Medulla oblongata (tissue), 1 donor: ENCODE data around the gene PTPRN2.
"Not testable (repeated sequence)": the region's sequence is repeated elsewhere in the genome, so short reads cannot be mapped to it uniquely, and the experiment has no call there.

Experiments used
- DNase-seq: peaks from one replicate; pipeline ENCODE4 v3.0.0-alpha.2; 2015; ENCODE audit errors: extremely low spot score

PTPRN2 gene

DNA sequence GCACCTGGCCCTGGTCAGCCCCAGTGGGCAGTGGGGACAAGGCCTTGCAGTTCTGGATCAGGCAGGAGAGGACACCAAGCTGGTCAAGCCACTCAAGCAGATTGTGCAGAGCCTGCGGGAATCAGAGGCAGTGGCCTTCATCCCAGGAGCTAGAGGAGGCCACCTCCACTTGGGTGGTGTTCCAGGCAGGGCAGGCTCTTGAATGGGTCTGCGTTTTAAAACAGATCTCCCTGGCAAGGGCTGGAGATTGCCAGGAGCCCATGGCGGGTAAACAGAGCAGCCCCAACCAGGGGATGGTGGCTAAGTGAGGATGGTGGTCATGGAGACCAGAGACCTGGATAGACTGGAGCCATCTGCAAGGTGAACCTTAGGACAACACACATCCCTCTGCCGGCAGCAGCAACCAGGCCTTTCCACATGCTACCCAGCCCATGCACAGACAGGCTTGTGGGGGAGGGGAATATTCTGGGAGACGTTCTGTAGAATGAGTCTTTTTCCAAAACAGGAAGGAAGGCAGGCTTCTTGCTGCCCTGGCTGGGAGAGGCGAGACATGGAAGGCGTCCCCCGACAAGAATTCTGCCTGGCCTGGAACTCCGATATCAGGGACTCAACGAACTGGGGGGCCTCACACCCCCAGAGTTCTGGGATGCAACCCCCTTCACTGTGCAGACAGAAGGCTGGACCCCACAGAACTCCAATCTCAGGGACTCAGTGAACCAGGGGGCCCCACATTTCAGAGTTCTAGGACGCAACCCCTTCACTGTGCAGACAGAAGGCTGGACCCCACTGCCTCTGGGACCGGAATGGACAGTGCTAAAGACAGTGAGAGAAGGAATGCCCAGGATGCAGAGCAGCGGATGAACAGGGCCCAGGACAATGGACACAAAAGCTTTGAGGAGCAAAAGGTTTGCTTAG is 264.8 kb downstream of the PTPRN2 start:
- DNase-seq, result no peak

DNA sequence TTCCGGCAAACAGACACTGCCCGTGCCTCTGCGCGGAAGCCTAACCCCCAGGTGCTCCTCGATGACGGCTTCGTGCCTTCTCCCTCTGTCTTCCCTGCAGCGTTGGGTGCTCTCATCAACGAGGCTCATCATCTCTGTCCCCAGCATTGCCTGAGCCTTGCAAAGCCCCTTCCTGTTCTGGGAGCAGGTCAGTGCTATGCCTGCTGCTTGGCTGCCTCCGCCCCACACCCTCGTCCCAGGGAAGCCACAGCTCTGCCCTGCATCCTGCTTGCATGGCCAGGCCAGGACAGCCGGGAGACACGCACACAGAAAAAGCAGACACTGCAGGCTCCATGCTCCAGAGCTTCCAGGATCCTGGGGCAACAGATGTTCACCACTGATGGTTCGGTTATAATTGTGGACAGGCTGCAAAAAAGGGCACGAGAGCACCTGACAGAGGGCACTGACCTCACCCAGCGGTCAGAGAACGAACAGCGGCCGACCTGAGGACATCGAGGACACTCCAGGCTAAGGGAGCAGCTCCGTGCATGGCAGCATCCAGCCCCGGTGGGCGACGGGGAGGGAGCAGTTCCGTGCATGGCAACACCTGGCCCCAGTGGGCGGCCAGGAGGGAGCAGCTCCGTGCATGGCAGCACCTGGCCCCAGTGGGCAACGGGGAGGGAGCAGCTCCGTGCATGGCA is 265.5 kb downstream of the PTPRN2 start:
- DNase-seq, result no peak

DNA sequence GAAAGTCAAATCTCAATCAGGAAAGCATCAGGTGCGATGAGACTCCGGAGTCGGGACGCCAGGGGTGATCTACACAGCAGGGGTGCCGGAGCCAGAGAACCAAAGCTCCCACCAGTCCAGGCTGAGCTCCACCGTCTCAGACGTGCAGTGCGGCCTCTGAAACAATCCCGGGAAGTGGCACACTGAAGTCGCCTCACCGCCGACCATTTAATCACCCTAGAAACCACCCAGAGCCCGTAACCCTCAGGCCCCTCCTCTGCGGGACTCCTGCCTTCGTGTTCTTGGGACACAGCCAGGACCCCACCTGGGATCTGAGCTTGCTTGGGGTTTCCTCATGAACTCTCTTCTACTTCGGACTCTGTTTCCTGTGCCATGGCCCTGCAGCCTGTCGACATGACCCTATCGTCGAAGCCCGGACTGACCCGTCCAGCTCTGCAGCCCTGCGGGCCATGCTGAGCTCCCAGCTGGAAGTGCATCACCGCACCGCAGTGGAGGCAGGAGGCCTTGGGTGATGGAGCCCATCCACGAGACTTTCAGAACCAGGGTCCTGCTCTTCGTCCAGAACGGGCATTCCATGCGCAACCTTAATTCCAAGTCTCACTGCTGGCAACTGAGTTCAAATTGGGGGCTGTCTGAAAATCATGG is 266.4 kb downstream of the PTPRN2 start:
- DNase-seq, result no peak

DNA sequence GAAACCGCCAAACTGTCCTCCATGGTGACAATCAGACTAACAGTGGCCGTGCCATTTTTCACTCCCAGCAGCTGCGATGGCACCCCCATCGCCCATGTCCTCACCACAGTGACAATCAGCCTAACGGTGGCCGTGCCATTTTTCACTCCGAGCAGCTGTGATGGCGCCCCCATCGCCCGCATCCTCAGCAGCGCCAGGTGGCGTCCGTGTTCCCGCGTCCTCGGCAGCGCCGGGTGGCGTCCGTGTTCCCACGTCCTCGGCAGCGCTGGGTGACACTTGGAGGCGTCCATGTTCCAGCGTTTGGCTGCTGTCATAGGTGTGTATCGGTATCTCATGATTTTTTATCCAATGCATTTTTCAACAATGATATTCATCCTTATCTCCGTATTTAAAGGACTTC is 267.3 kb downstream of the PTPRN2 start:
- DNase-seq, result no peak

DNA sequence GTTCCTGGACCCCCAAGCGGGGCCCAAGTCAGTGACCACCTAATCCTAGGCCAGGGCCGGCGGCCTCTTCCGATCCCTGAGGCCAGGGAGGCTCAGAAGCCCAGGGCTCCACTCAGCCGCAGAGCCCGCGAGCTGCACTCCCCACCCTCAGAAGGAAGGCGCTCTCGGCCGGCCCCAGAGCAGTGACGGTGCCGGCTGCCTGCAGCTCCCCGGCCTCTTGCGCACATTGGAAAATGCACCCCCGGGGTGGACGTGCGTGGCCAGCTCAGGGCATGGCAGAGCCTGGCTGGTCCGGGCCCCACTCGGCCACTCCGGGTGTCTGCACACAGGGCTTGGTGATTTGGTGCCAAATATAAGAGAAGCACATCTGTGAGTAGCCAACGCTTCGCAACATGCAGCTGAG is 269.1 kb downstream of the PTPRN2 start:
- DNase-seq, result no peak

DNA sequence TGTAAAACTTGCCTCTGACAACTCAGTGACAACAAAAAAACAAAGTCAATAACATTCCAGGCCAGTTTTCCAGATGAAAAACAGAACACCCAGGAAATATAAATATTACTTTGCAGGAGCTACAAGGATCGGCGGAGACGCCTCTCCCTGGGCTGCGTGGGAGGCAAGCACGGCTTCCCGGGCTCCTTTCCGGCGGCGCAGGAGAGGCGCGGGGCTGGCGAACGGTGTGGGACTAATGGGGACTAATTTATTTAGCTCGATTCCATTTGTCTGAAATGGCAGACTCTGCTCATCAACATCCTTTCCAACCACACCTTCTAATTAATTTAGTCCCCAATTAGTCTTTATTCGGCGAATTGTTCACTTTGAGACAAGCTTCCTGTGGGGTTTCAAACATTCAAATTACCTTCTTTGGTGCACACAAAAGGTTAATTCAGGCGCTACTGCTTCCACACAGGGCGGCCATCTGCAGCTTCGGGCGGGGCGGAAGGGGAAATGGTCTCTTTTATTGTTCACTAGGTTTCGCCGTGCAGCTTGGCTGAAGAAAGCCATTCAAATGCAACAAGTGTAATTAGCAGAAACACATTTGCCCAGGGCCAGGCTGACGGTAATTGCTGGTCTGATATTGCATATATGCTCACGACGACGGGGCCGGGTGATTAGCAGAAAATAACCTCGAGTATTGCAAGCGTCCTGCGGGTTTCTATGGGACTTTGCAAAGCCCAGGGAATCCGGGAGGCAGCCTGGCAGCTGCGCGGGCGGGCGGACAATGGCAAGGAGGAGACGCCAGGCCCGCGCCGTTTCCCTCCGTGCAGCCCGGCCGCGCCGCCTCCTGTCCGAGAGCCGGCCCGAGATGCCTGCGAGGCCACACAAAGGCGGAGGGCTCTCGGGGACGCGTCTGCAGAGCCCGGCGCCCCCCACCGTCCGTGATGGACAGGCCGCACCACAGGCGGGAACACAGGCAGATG is 270.1 kb downstream of the PTPRN2 start:
- DNase-seq, result peak; percentile 17

DNA sequence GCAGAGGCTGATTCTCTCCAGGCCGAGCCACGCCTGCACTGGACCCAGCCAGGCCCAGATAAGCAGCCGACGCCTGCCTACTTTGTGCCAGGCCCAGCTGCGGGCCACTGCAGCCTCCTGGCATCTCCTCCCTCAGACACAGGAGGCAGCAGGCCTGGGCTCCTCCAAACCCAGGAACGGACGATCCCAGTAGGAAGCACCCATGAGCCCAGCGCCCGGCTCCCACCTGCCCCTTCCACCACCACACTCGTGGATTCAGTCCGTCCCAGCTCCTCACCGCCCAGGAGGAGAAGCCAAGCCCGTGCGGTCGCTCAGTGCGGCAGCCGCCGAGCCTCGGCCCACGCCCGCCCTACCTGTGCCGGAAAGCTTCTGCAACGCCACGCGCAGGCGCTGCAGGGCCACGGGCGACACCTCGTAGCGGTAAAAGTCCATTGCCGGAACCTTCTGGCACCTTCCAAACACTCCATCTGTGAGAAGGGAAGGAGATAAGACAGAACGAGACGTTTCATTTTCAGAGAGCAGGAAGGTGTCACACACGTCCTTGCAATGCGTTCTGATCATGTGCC is 271.1 kb downstream of the PTPRN2 start:
- DNase-seq, result no peak

DNA sequence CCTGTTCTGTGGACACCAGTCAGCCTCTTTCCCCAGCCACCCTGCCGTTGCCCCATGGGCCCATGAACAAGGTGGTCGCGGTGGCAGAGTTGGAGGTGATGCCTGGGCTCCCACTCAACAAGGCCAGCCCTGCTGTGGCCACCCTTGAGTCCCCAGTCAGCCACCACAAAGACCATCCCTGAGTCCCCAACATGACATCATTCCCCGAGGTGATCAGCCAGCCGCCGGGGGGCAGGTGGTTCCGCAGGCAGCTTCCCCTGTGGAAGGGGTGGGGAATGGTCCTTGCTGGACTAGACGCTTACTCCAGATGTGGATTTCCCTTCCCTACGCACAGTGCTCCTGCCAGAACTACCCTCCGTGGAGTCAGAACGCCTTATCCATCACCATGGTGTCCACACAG is 271.7 kb downstream of the PTPRN2 start:
- no peak for DNase-seq

DNA sequence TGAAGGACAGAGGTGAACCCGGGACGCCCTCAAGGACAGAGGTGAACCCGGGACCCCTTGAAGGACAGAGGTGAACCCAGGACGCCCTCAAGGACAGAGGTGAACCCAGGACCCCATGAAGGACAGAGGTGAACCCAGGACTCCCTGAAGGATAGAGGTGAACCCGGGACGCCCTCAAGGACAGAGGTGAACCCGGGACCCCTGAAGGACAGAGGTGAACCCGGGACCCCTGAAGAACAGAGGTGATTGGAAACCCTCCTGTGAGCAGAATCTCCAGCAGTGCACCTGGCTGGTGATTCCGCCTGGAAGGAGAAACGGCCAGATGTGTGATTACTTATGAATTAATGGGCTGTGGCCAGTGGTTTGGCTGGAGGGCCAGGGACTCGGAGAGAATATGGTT is 272.3 kb downstream of the PTPRN2 start:
- no peak for DNase-seq

DNA sequence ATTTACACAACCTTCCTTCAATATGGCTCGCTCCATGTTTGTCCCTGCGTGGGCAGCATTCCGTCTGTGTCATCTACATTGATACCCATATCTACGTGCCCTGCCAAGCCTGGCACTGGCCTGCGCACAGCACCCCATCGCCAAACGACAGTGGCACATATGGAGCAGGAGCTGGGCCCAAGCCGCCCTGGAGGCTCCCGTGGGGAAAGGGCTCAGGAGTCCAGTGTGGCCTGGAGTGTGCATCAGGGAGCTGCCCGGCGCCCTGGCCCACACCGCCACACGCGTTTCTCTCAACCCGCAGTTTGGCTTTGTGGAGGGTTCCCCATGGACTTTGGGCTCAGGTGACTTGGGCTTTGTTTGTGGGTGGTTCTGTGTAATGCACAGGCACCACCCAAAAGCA is 273.2 kb downstream of the PTPRN2 start:
- no peak for DNase-seq

DNA sequence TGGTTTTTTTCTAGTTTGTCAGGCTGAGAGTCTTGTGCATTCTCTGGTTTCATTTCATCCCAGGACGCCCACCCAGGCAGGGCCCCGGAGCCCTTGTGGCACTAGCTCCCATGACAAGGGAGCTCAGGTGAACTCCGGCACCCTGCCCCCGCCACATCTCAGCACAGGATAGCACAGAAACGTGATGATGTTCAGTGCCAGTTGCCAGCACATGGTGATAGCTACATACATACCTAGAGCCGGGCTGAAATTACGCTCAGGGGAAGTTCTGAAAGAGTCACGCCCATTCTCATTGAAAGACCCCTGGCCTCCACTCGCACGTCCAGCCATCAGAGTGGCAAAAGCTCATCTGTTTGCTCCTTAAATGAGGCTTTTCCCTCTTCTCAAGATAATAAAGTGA is 273.7 kb downstream of the PTPRN2 start:
- DNase-seq, result no peak

DNA sequence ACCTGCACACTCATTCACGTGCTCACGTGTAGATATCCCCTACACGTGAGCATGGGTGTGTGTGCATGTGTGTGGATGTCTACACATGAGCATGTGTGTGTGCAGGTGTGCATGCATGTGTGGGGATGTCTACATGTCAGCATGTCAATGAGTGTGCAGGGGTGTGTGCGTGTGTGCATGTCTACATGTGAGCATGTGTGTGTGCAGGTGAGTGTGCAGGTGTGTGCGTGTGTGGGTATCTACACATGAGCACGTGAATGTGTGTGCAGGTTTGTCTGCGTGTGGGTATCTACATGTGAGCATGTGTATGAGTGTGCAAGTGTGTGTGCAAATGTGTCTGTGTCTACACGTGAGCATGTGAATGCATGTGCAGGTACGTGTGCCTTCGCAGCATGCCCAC is 274.8 kb downstream of the PTPRN2 start:
- DNase-seq, result no peak

DNA sequence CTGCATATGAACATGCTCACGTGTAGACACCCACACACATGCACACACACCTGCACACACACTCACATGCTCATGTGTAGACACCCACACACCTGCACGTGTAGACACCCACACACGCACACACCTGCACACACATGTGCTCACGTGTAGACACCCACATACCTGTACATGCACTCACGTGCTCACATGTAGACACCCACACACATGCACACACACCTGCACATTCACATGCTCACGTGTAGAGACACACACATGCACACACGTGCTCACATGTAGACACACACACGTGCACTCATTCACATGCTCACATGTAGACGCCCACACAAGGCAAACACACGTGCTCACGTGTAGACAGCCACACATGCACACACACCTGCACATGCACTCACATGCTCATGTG is 275.8 kb downstream of the PTPRN2 start:
- no peak for DNase-seq

DNA sequence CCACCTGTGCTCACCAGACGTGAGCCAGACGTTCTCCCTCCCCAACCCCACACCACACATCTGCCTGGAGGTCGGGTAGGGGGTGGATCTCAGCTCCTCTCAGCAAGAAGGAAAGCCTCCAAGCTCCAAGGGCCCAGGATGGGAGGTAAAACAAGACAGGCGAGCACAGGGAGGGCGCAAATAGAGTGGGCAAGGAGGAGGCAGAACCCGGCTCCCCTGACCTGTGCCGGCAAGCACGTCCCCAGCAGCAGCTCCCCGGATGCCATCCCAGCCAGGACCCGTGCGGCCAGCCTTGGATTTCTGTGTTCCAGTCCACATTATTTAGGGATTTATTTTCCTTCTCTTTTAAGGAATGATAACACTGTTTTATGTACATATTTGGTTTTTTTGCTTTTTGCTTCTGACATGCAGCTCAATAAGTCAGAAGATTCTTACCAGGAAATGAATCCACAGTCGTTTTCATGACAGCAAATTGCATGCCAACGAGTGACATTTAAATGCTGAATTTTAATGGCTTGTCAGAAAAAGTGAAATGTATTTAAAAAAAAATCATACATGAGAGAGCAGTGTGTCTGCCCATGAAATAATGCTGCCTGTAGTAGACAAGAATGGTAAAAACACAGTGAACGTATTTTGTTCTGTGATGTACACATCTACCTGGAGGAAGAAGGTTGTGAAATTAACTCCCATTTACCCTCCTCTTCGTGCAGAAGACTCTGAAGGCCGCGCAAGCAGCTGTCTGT is 276.5 kb downstream of the PTPRN2 start:
- DNase-seq, result no peak

DNA sequence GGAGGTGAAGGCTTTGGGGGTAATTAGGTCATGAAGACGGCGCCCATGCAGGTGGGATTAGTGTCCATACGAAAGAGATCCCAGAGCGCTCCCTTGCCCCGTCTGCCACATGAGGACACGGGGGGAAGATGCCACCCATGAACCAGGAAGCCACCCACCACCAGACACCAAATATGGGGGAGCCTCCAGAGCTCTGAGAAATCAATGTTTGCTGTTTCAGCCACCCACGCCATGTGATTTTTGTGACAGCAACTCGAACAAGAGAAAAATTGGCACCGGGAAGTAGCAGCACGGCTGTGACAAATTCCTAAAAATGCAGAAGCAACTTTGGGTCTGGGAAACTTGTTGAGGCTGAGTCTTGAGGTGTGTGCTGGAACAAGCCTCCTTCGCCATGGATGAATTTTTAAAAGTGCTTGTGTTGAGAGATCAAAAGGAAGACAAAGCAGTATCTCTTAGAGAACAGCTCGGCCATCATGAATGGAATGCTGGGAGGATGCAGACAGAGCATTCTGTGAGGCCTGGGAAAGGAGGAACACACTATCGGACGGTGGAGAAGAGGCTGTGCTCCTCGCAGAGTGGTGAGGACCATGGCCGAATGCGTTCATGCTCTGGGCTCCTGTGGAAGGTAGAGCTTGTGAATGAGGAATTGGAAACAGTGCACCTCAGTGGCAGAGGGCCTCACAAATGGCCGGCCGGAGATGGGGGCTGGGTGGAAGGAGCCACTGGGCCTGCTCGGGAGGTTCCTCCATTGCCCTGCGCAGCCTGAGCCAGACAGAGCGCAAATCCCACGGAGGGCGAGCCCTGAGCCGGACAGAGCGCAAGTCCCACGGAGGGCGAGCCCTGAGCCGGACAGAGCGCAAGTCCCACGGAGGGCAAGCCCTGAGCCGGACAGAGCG is 277.5 kb downstream of the PTPRN2 start:
- DNase-seq, result no peak

DNA sequence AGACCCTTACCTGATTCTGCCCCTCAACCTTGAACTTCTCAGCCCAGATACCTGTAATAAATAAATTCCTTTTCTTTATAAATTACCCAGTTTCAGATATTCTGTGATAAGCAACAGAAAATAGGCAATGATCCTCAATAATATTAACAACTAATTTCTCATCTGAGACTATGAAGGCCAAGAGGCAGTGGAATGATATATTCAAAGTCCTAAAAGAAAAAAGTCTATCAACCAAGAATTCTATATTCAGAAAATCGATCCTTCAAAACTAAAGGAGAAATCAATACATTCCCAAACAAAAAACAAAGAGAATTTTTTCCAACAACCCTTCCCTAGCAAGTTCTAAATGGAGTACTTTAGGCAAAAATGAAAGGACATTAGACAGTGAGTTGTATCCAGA is 279.6 kb downstream of the PTPRN2 start:
- no peak for DNase-seq

DNA sequence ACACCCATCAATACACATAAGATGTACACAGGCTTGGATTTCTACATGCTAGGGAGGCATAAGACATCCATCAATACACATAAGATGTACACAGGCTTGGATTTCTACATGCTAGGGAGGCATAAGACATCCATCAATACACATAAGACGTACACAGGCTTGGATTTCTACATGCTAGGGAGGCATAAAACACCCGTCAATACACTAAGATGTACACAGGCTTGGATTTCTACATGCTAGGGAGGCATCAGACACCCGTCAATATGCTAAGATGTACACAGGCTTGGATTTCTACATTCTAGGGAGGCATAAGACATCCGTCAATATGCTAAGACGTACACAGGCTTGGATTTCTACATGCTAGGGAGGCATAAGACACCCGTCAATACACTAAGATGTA is 283.6 kb downstream of the PTPRN2 start:
- not testable (repeated sequence) for DNase-seq

DNA sequence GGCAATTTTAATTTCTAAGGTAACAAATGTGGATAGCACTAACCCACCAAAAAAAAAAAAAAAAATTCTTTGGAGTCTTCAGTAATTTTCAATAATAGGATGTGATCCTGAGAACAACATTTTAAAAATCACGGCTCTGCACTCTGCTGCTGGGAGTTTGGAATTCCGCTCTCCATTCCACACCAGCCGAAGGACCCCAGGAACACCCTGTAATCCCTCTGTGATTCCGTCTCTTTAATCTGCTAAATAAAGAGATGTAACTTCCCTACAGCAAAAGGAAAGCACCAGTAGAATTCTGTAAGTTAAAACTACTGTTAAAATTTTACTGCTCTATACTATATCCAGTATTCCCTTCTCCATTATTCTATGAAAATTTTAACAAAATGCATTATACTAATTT is 284.5 kb downstream of the PTPRN2 start:
- no peak for DNase-seq

DNA sequence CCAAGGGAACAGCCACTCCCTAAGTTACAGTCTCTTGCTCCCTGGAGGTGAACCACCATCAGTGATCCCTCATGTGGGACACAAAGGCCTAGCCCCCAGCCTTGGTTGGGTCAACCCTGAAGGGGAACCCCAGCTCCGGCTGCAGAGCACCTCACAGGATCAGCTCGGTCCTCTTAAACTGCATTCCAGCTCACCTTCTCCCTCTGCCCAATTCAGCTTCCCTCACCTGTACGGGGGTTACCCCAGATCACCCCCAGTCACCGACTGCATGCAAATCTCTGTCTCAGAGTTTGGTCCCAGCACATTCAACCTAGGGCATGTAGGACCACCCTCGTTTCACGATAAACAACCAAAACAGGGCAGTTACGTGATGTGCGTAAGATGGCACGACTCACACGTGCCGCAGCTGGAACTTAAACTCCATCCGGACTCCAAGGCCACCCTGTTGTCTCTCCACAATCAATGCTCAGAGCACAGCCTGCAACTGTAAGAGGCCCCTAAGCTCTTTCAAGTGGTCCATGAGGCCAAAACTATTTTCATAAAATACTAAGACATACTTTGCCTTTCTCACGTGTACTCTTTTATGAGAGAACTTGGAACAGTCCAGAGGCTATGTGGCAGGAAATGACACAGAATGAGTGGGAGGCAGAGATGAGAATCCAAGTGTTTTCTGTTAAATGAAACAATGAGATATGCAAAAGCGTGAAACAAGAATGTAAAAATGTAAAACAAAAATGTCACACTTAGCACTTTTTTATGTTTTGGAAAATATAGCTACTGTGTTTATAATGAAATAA is 285.2 kb downstream of the PTPRN2 start:
- DNase-seq, result no peak
